Activated naive CD4-positive, alpha-beta T cell treated with anti-CD3 and anti-CD28 coated beads, Interleukin-2, amount 50 U/mL, for 72 hours (primary cell): ENCODE data around the gene DDTL. TPM values are rescaled to one million over a fixed set of nuclear protein-coding genes. Genes with fewer than 3 reads are reported as not detected.
"Not testable (repeated sequence)": the region's sequence is repeated elsewhere in the genome, so short reads cannot be mapped to it uniquely, and the experiment has no call there.

Experiments used
- ATAC-seq, 2 donors: fragments of 150-1000 bp; cut with Tn5 transposase; 2 replicates each; pipeline ENCODE4 v1.10.0; 2021; ENCODE audit warnings: mild to moderate bottlenecking in 2 of 2, moderate library complexity in 2 of 2
- DNase-seq, 2 donors: peaks; one replicate each; pipeline ENCODE4 v3.0.0; 2021 to 2022; ENCODE audit warnings: low spot score in 2 of 2
- H3K27ac Mint-ChIP-seq, 2 donors: one replicate each; pipeline ENCODE4 v1.8.0; 2022; ENCODE audit warnings: mild to moderate bottlenecking in 2 of 2, mixed read lengths in 2 of 2
- H3K36me3 Mint-ChIP-seq, 2 donors: one replicate each; pipeline ENCODE4 v1.8.0; 2022; ENCODE audit warnings: mixed read lengths in 2 of 2
- H3K9me3 Mint-ChIP-seq, 2 donors: one replicate each; pipeline ENCODE4 v1.8.0; 2022; ENCODE audit warnings: mixed read lengths in 2 of 2
- total RNA-seq, 2 donors: library from RNA; stranded (reverse); gene quantifications; one replicate each; pipeline ENCODE4 v1.2.3, GENCODE V29; 2022

DDTL gene
- total RNA-seq, 2 donors from 2014 or later = 1.9 to 2.8 TPM

GRCh38 chr22:23955886-23956285 is 10.8 kb upstream of the DDTL start:
- H3K27ac Mint-ChIP-seq, ATAC-seq, H3K36me3 Mint-ChIP-seq, H3K9me3 Mint-ChIP-seq, DNase-seq: not testable (repeated sequence)

DNA sequence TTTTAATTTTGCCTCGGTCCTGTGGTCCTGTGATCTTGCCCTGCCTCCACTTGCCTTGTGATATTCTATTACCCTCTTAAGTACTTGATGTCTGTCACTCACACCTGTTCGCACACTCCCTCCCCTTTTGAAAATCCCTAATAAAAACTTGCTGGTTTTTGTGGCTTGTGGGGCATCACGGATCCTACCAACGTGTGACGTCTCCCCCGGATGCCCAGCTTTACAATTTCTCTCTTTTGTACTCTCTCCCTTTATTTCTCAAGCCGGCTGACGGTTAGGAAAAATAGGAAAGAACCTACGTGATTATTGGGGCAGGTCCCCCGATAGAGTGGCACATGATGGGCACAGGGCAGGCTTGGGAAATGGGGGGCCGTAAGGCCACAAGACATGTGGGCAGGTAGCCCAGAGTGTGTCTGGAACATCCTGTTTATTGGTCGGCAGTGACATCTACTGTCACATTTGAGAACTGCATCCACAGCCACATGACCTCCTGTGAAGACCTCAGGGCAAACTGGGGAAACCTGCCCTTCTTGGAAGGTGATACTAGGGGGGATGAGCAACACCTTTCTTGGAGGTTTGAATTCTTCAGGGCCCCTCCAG is 10.3 kb upstream of the DDTL start:
- ATAC-seq (peak; percentile 88 to 94), DNase-seq (peak in 1 of 2 donors; percentile 86)
- not testable (repeated sequence) for H3K36me3 Mint-ChIP-seq, H3K9me3 Mint-ChIP-seq, H3K27ac Mint-ChIP-seq

DNA sequence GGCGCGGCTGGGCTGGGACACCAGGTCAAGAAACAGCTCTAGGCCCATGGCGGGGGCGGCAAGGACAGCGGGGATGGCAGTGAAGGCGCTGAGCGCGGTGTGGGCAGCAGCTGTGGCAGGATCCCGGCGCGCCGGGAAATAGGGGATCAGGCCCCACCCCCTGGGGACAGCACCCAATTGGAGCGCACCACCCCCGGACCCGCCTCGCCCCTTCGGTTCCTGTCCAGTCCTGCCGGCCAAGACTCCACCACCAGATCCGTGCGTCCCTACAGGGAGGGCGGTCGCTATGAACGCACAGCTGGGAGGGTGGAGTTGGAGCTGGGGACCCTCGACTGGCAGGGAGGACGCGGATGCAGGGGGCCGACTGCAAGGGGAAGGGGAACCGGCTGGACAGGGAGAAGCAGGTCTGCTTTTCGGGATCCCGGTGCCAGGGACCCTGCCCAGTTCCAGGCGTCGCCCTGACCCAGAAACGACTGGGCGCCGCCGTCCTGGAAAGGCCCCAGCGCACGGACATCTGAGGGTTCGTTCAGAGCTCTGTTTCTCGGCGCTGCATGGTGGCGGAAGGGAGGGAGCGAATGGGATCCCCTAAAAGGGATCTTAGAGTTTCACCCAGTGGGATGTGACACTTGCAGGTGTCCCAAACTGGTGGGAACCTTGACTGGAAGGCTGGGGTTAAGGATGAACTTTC is 5.5 kb upstream of the DDTL start, which contains the start of gene GSTT2B:
TSS of gene GSTT2B (minus strand) at position 112 of the 688 bp plus-strand sequence. CDS start at position 48, 64 bp downstream.
- ATAC-seq = peak; percentile 26 to 50
- not testable (repeated sequence) for DNase-seq

GRCh38 chr22:23966094-23966493 is 594 bp upstream of the DDTL start:
- DNase-seq, H3K9me3 Mint-ChIP-seq, H3K27ac Mint-ChIP-seq: not testable (repeated sequence)
- H3K36me3 Mint-ChIP-seq = peaks cover 9 to 21% of the 10 kb centered on the region in 2 donors
- ATAC-seq = peak; percentile 35 to 41

More for the DNA sequence above, 5.5 kb upstream of the DDTL start, which contains the start of gene GSTT2B:
- not testable (repeated sequence) for H3K9me3 Mint-ChIP-seq, H3K27ac Mint-ChIP-seq, H3K36me3 Mint-ChIP-seq

GRCh38 chr22:23969071-23969470 is 2.4 kb downstream of the DDTL start:
- DNase-seq (no peak), ATAC-seq (no peak)
- H3K36me3 Mint-ChIP-seq = peaks cover 9 to 26% of the 10 kb centered on the region in 2 donors
- H3K27ac Mint-ChIP-seq = peak overlapping the region; percentile 44 to 62
- no peaks in the 10 kb centered on the region for H3K9me3 Mint-ChIP-seq

- no peak for ATAC-seq
- Mint-ChIP-seq H3K9me3 (no peaks in the 10 kb centered on the region), H3K27ac (peak overlapping the region; percentile 0 to 44), H3K36me3 (peaks cover 9 to 26% of the 10 kb centered on the region in 2 donors)
- no peak for DNase-seq
Observed at GRCh38 chr22:23970201-23970641, 3.5 kb downstream of the DDTL start.

GRCh38 chr22:23970816-23971486 is 4.3 kb downstream of the DDTL start:
- ATAC-seq (no peak), DNase-seq (peak in 1 of 2 donors; percentile 52)
- no peaks in the 10 kb centered on the region for H3K9me3 Mint-ChIP-seq
- H3K36me3 Mint-ChIP-seq = peaks cover 9 to 26% of the 10 kb centered on the region in 2 donors
- H3K27ac Mint-ChIP-seq = peak overlapping the region; percentile 44 to 65

GRCh38 chr22:23971927-23972326 is 5.2 kb downstream of the DDTL start:
- H3K9me3 Mint-ChIP-seq, ATAC-seq, DNase-seq: not testable (repeated sequence)
- Mint-ChIP-seq H3K36me3 (peaks cover 9 to 26% of the 10 kb centered on the region in 2 donors), H3K27ac (peak overlapping the region in 1 of 2 donors; percentile 44)

- DNase-seq, H3K9me3 Mint-ChIP-seq, H3K27ac Mint-ChIP-seq: not testable (repeated sequence)
- peak; percentile 98 for ATAC-seq
- H3K36me3 Mint-ChIP-seq = peaks cover 9 to 20% of the 10 kb centered on the region in 2 donors
Observed at GRCh38 chr22:23974345-23974744, 7.7 kb downstream of the DDTL start, which contains the start of gene DDT. TSS of gene DDT (minus strand) at chr22:23974441. CDS start at chr22:23974414, 27 bp downstream.

- peaks cover 8 to 15% of the 10 kb centered on the region in 2 donors for H3K36me3 Mint-ChIP-seq
- ATAC-seq (peak; percentile 30 to 40), DNase-seq (peak in 1 of 2 donors; percentile 53)
- not testable (repeated sequence) for H3K9me3 Mint-ChIP-seq, H3K27ac Mint-ChIP-seq
Observed at GRCh38 chr22:23974836-23975352, 8.2 kb downstream of the DDTL start.

- not testable (repeated sequence) for H3K9me3 Mint-ChIP-seq, H3K27ac Mint-ChIP-seq, H3K36me3 Mint-ChIP-seq, ATAC-seq
- DNase-seq = peak in 1 of 2 donors; percentile 23
Observed at GRCh38 chr22:23977304-23977703, 10.6 kb downstream of the DDTL start.

DNA sequence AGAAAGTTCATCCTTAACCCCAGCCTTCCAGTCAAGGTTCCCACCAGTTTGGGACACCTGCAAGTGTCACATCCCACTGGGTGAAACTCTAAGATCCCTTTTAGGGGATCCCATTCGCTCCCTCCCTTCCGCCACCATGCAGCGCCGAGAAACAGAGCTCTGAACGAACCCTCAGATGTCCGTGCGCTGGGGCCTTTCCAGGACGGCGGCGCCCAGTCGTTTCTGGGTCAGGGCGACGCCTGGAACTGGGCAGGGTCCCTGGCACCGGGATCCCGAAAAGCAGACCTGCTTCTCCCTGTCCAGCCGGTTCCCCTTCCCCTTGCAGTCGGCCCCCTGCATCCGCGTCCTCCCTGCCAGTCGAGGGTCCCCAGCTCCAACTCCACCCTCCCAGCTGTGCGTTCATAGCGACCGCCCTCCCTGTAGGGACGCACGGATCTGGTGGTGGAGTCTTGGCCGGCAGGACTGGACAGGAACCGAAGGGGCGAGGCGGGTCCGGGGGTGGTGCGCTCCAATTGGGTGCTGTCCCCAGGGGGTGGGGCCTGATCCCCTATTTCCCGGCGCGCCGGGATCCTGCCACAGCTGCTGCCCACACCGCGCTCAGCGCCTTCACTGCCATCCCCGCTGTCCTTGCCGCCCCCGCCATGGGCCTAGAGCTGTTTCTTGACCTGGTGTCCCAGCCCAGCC is 13.0 kb downstream of the DDTL start, which contains the start of gene GSTT2:
TSS of gene GSTT2 (plus strand) at position 578 of the 684 bp plus-strand sequence.
- not testable (repeated sequence) for DNase-seq, H3K9me3 Mint-ChIP-seq, H3K36me3 Mint-ChIP-seq, H3K27ac Mint-ChIP-seq
- peak; percentile 17 to 63 for ATAC-seq

DNA sequence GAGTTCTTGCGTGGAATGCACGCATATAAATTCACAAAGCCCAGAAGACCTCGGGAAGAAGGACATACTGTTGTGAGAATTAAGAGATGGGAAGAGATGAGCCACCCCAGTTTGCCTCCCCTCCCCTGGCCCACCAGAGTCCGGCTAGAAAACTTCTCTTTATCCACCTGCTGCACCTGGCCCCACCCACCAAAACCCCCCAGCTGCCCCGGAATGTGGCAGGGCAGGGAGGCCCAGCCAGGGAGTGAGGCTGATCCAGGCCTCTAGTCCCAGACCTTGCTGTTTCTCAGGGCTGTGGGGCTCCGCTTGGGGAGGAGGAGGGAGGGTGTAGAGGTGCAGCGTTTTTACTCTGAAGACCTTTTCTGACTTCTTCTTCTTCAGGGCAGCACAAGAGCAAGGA is 13.9 kb downstream of the DDTL start:
- not testable (repeated sequence) for H3K9me3 Mint-ChIP-seq, DNase-seq, H3K27ac Mint-ChIP-seq

GRCh38 chr22:23984430-23984829 is 17.7 kb downstream of the DDTL start:
- DNase-seq (peak in 1 of 2 donors; percentile 69), ATAC-seq (peak; percentile 77 to 90)
- Mint-ChIP-seq H3K36me3 (no peaks in the 10 kb centered on the region), H3K9me3 (no peaks in the 10 kb centered on the region), H3K27ac (no peak overlapping the region)

More for the DNA sequence above, 13.9 kb downstream of the DDTL start:
- not testable (repeated sequence) for ATAC-seq, H3K36me3 Mint-ChIP-seq

DNA sequence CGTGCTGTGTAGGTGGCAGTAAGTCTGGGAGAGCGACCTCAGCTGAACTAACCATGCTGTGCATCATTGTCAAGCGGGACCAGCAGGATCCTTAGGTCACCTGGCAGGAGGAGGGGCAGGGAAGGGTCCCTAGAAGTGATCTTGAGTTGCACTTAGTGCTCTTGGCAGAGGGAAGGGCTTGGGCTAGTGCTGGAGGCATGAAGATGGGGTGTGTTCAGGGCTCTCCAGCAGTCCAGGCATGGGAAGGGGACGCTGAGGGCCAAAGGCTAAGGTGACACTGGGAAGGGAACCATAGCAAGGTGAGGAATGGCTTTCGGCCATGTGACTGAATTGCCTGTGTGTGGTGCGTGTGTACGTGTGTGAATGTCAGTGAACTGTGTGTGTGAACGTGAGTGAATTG is 19.4 kb downstream of the DDTL start:
- not testable (repeated sequence) for H3K9me3 Mint-ChIP-seq, H3K36me3 Mint-ChIP-seq, H3K27ac Mint-ChIP-seq, ATAC-seq
- peak in 1 of 2 donors; percentile 52 for DNase-seq

GRCh38 chr22:23986538-23987178 is 20.0 kb downstream of the DDTL start:
- not testable (repeated sequence) for ATAC-seq, DNase-seq, H3K27ac Mint-ChIP-seq, H3K36me3 Mint-ChIP-seq, H3K9me3 Mint-ChIP-seq
